SK-N-SH treated with all-trans-retinoic acid at 6 μM for 48 hours (cell line): ENCODE data around the gene SLC44A3.

Experiments used
- ATAC-seq: fragments of 200-7000 bp; cut with Tn5 transposase; 3 replicates; pipeline ENCODE4 v1.9.1; 2020; ENCODE audit warnings: mild to moderate bottlenecking, moderate library complexity
- BACH2 ChIP-seq: fragments of 250-450 bp; sonication (Bioruptor Pico); IDR thresholded peaks from 2 replicates; pipeline ENCODE4 v1.9.0; 2021; ENCODE audit warnings: mild to moderate bottlenecking, borderline replicate concordance
- CSDC2 ChIP-seq: fragments of 250-450 bp; sonication (Bioruptor Pico); IDR thresholded peaks from 2 replicates; pipeline ENCODE4 v1.5.0; 2020; ENCODE audit warnings: mild to moderate bottlenecking, moderate library complexity
- ESRRG ChIP-seq: fragments of 250-450 bp; sonication (Bioruptor Pico); IDR thresholded peaks from 2 replicates; pipeline ENCODE4 v1.6.1; 2021; ENCODE audit warnings: mild to moderate bottlenecking
- ISL1 ChIP-seq: fragments of 250-450 bp; sonication (Bioruptor Pico); IDR thresholded peaks from 2 replicates; pipeline ENCODE4 v2.1.2; 2022; ENCODE audit warnings: mild to moderate bottlenecking, moderate library complexity
- OSR1 ChIP-seq: fragments of 250-450 bp; sonication (Bioruptor Pico); IDR thresholded peaks from 2 replicates; pipeline ENCODE4 v1.8.0; 2022; ENCODE audit warnings: moderate library complexity, mild to moderate bottlenecking, inconsistent platforms
- SNAI2 ChIP-seq: fragments of 250-450 bp; sonication (Bioruptor Pico); IDR thresholded peaks from 2 replicates; pipeline ENCODE4 v1.5.0; 2020; ENCODE audit warnings: mild to moderate bottlenecking, moderate library complexity
- TCF4 ChIP-seq: fragments of 250-450 bp; sonication (Bioruptor Pico); IDR thresholded peaks from 2 replicates; pipeline ENCODE4 v1.8.0; 2021; ENCODE audit warnings: mild to moderate bottlenecking, moderate library complexity, borderline replicate concordance
- TOX ChIP-seq: fragments of 250-450 bp; sonication (Bioruptor Pico); IDR thresholded peaks from 2 replicates; pipeline ENCODE4 v1.8.0; 2021; ENCODE audit warnings: mild to moderate bottlenecking, moderate library complexity, borderline replicate concordance
- ZC3H10 ChIP-seq: fragments of 250-450 bp; sonication (Bioruptor Pico); IDR thresholded peaks from 2 replicates; pipeline ENCODE4 v1.5.1; 2021; ENCODE audit warnings: mild to moderate bottlenecking, moderate library complexity
- ZFP3 ChIP-seq: fragments of 250-450 bp; sonication (Bioruptor Pico); IDR thresholded peaks from 2 replicates; pipeline ENCODE4 v1.5.0; 2020; ENCODE audit warnings: mild to moderate bottlenecking, moderate library complexity
- ZFP30 ChIP-seq: fragments of 450-650 bp; formaldehyde crosslinking; IDR thresholded peaks from 2 replicates; pipeline ENCODE4 v1.5.0; 2022; ENCODE audit warnings: mild to moderate bottlenecking, moderate library complexity
- ZNF565 ChIP-seq: fragments of 450-650 bp; formaldehyde crosslinking; conservative IDR thresholded peaks from 2 replicates; pipeline ENCODE4 v1.5.0; 2020; ENCODE audit warnings: low read depth, mild to moderate bottlenecking, moderate library complexity
- ZNF70 ChIP-seq: fragments of 450-650 bp; formaldehyde crosslinking; IDR thresholded peaks from 2 replicates; pipeline ENCODE4 v1.5.0; 2020; ENCODE audit warnings: mild to moderate bottlenecking, moderate library complexity
- ZNF8 ChIP-seq: fragments of 450-650 bp; formaldehyde crosslinking; IDR thresholded peaks from 2 replicates; pipeline ENCODE4 v1.5.0; 2020; ENCODE audit warnings: mild to moderate bottlenecking, moderate library complexity
- TF ChIP-seq, protein P1 (sequence below): fragments of 250-450 bp; sonication (Bioruptor Pico); IDR thresholded peaks from 2 replicates; pipeline ENCODE4 v1.5.0; 2020; ENCODE audit warnings: mild to moderate bottlenecking, moderate library complexity
- TF ChIP-seq, protein P2 (sequence below): fragments of 250-450 bp; sonication (Bioruptor Pico); IDR thresholded peaks from 2 replicates; pipeline ENCODE4 v1.8.0; 2020; ENCODE audit warnings: mild to moderate bottlenecking, moderate library complexity, borderline replicate concordance
- TF ChIP-seq, protein P3 (sequence below): fragments of 250-450 bp; sonication (Bioruptor Pico); IDR thresholded peaks from 2 replicates; pipeline ENCODE4 v1.5.1; 2020; ENCODE audit warnings: low read depth, mild to moderate bottlenecking, moderate library complexity
- TF ChIP-seq, protein P4 (sequence below): fragments of 250-450 bp; sonication (Bioruptor Pico); IDR thresholded peaks from 2 replicates; pipeline ENCODE4 v1.8.0; 2021; ENCODE audit warnings: low read depth, mild to moderate bottlenecking, moderate library complexity, borderline replicate concordance
- TF ChIP-seq, protein P5 (sequence below): fragments of 250-450 bp; sonication (Bioruptor Pico); IDR thresholded peaks from 2 replicates; pipeline ENCODE4 v1.5.1; 2021; ENCODE audit warnings: mild to moderate bottlenecking, moderate library complexity

The SLC44A3 gene

DNA sequence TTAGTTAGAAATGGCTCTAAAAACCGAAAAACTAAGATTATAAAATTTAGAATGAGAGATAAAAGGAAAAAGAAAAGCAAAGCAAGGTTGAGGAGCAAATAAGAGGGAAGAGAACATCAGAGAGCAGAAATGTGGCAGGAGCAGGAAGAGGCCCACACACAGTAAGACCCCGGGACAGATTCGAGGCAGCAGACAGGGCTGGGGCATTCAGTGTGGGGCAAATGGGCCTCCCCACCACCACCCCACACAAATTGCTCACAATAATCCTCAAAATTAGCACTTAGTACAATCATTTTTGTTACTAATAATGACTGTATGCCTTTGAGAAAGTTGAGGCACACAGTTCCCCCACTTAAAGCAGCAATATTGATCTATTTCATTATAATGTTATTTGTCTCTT is 17.1 kb upstream of the SLC44A3 start (continued):
- TF ChIP-seq, protein P1, sequence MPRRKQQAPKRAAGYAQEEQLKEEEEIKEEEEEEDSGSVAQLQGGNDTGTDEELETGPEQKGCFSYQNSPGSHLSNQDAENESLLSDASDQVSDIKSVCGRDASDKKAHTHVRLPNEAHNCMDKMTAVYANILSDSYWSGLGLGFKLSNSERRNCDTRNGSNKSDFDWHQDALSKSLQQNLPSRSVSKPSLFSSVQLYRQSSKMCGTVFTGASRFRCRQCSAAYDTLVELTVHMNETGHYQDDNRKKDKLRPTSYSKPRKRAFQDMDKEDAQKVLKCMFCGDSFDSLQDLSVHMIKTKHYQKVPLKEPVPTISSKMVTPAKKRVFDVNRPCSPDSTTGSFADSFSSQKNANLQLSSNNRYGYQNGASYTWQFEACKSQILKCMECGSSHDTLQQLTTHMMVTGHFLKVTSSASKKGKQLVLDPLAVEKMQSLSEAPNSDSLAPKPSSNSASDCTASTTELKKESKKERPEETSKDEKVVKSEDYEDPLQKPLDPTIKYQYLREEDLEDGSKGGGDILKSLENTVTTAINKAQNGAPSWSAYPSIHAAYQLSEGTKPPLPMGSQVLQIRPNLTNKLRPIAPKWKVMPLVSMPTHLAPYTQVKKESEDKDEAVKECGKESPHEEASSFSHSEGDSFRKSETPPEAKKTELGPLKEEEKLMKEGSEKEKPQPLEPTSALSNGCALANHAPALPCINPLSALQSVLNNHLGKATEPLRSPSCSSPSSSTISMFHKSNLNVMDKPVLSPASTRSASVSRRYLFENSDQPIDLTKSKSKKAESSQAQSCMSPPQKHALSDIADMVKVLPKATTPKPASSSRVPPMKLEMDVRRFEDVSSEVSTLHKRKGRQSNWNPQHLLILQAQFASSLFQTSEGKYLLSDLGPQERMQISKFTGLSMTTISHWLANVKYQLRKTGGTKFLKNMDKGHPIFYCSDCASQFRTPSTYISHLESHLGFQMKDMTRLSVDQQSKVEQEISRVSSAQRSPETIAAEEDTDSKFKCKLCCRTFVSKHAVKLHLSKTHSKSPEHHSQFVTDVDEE, result no peak
- TF ChIP-seq ZC3H10, result no peak
- no peak for TF ChIP-seq CSDC2 (CRISPR knock-in tag)
- TF ChIP-seq ZNF70 (CRISPR knock-in tag), result no peak
- TF ChIP-seq OSR1, result no peak

DNA sequence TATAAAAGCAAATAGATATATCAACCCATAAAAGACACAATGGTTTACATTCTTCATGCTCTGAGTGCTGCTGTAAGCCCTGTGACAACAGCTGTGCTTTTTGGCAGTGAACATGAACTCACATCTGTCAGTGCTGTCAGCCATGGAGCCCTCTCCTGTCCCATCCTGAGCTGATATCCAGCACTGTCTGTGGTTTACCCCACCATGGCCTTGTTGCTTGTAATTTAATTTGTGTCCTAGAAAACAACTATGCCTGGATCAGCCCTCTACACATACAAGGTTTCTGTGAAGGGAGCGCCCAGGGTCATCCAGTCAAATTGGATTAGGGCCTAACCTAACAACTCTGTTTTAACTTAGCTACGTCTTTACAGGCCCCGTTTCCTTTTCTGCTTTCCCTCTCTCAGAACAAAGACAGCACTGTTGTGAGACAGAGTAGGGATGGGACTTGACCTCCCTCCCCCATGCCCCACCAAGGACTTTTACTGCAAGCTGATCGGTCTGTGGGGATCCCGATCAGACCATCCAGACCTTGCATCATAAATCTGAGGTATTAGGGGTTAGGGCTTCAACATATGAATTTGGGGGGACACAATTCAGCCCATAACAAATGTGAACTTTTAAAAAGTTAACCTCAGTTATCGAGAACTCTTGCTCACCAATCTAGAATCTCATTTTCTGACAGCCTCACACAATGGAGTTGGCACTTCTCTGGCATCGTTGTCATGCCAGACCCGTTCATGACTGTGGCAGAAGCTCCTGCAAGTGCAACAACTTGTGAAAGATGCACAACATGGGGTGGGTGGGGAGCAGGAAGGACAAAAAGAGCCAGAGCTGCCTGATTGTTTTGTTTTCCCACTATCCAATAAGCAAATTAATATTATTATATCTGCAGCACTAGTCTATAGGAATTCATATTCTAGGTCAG is 16.4 kb upstream of the SLC44A3 start:
- TF ChIP-seq, protein P1, result 0 out of 2 replicates have a peak, but pooled peaks have one; percentile 36
- no peak for TF ChIP-seq SNAI2 (CRISPR knock-in tag)
- TF ChIP-seq TCF4 (CRISPR knock-in tag), result 0 out of 2 replicates have a peak, but pooled peaks have one; percentile 20
- no peak for TF ChIP-seq ZNF565 (CRISPR knock-in tag)
- TF ChIP-seq ZFP30 (CRISPR knock-in tag), result no peak
- TF ChIP-seq, protein P2, sequence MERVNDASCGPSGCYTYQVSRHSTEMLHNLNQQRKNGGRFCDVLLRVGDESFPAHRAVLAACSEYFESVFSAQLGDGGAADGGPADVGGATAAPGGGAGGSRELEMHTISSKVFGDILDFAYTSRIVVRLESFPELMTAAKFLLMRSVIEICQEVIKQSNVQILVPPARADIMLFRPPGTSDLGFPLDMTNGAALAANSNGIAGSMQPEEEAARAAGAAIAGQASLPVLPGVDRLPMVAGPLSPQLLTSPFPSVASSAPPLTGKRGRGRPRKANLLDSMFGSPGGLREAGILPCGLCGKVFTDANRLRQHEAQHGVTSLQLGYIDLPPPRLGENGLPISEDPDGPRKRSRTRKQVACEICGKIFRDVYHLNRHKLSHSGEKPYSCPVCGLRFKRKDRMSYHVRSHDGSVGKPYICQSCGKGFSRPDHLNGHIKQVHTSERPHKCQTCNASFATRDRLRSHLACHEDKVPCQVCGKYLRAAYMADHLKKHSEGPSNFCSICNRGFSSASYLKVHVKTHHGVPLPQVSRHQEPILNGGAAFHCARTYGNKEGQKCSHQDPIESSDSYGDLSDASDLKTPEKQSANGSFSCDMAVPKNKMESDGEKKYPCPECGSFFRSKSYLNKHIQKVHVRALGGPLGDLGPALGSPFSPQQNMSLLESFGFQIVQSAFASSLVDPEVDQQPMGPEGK (CRISPR knock-in tag), result no peak
- no peak for TF ChIP-seq ESRRG (CRISPR knock-in tag)

DNA sequence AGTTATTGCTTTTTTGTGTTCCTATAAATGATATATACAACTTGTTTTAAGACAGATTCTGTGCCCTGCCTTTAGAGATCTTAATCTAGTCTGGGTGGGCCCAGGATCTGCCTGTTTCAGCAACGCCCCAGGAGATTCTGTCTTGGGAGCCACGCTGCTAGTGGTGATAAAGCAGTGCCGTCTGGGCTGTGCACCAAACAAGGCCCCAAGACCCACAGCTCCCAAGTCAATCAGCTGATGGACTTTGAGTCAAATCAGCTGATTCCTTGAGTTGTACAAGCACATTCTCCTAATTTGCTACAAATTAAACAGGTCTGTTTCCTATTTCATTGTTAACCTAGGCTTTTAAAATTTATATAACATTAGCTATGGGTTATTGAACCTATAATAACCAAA is 15.7 kb upstream of the SLC44A3 start:
- no peak for ATAC-seq
- TF ChIP-seq, protein P3, sequence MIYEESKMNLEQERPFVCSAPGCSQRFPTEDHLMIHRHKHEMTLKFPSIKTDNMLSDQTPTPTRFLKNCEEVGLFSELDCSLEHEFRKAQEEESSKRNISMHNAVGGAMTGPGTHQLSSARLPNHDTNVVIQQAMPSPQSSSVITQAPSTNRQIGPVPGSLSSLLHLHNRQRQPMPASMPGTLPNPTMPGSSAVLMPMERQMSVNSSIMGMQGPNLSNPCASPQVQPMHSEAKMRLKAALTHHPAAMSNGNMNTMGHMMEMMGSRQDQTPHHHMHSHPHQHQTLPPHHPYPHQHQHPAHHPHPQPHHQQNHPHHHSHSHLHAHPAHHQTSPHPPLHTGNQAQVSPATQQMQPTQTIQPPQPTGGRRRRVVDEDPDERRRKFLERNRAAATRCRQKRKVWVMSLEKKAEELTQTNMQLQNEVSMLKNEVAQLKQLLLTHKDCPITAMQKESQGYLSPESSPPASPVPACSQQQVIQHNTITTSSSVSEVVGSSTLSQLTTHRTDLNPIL, result no peak
- TF ChIP-seq ISL1 (CRISPR knock-in tag), result no peak
- TF ChIP-seq, protein P4, sequence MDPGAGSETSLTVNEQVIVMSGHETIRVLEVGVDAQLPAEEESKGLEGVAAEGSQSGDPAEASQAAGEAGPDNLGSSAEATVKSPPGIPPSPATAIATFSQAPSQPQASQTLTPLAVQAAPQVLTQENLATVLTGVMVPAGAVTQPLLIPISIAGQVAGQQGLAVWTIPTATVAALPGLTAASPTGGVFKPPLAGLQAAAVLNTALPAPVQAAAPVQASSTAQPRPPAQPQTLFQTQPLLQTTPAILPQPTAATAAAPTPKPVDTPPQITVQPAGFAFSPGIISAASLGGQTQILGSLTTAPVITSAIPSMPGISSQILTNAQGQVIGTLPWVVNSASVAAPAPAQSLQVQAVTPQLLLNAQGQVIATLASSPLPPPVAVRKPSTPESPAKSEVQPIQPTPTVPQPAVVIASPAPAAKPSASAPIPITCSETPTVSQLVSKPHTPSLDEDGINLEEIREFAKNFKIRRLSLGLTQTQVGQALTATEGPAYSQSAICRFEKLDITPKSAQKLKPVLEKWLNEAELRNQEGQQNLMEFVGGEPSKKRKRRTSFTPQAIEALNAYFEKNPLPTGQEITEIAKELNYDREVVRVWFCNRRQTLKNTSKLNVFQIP (CRISPR knock-in tag), result no peak

More for the DNA sequence above, 16.4 kb upstream of the SLC44A3 start:
- ATAC-seq, result peak; percentile 24

DNA sequence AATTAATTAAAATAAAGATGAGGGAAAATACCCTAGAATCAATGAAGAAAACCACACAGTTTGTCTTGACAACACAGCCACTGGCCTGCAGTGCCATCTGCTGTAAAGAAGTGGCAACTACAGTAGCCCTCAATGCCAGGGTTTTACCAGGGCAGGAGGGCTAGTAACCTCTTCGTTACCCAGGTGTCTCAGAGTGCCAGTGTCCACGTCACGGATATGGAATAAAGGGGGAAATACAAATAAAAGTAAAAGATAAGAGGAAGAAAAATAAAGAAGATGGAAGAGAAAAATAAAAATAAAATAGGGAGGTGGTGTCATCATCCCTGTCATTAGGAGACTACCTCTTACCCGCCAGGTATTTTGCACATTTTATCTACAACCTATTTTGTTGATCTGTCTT is 14.2 kb upstream of the SLC44A3 start:
- ATAC-seq, result peak; percentile 17; the same call in 1 of the 3 replicates
- TF ChIP-seq BACH2 (CRISPR knock-in tag) (no peak), ZNF70 (CRISPR knock-in tag) (no peak), ZC3H10 (no peak), TCF4 (CRISPR knock-in tag) (no peak), TOX (CRISPR knock-in tag) (no peak), ZNF8 (no peak), ZFP3 (no peak), ISL1 (CRISPR knock-in tag) (no peak)
- TF ChIP-seq, protein P4 (CRISPR knock-in tag), result no peak
- TF ChIP-seq, protein P5, sequence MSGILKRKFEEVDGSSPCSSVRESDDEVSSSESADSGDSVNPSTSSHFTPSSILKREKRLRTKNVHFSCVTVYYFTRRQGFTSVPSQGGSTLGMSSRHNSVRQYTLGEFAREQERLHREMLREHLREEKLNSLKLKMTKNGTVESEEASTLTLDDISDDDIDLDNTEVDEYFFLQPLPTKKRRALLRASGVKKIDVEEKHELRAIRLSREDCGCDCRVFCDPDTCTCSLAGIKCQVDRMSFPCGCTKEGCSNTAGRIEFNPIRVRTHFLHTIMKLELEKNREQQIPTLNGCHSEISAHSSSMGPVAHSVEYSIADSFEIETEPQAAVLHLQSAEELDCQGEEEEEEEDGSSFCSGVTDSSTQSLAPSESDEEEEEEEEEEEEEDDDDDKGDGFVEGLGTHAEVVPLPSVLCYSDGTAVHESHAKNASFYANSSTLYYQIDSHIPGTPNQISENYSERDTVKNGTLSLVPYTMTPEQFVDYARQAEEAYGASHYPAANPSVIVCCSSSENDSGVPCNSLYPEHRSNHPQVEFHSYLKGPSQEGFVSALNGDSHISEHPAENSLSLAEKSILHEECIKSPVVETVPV (CRISPR knock-in tag), result no peak
- TF ChIP-seq, protein P3, result no peak
